ENCODE data around the gene TGFA. TPM values are rescaled to one million over a fixed set of nuclear protein-coding genes. Genes with fewer than 3 reads are reported as not detected.
A peak's percentile ranks its signal among the peaks of the same experiment; 100 is the strongest.

Gene TGFA
- total RNA-seq: 10 to 100 TPM in 3 of 6 donors, 1 to 10 TPM in 3; 4.2 to 19.6 (median 10.7) TPM

GRCh38 chr2:70553584-70554337, at the start of gene TGFA:
TGFA (minus strand) TSS chr2:70553826; CDS start chr2:70553767, 59 bp downstream.
- no peaks in the 10 kb centered on the region for H3K27me3 ChIP-seq
- no peak for TF ChIP-seq EP300 (IDR thresholded peaks at IDR 0.05)
- peak; percentile 79 to 92 (median 86) for TF ChIP-seq CTCF (IDR thresholded peaks at IDR 0.05)
- TF ChIP-seq POLR2A (IDR thresholded peaks at IDR 0.05): peak in 2 of 4 donors; percentile 49 to 58
- peak; percentile 40 to 66 for TF ChIP-seq POLR2AphosphoS5 (IDR thresholded peaks at IDR 0.05)
- DNase-seq: peak; percentile 90 to 96
- 0 to 2% methylated on average over 6 to 9 of the region's 88 CpGs for WGBS, 2 donors
- no peaks in the 10 kb centered on the region for H3K9me3 ChIP-seq
- H3K4me3 ChIP-seq: peak within 1 kb of the TSS; percentile 40 to 67 (median 63)
- peak within 1 kb of the TSS; percentile 78 to 88 (median 80) for H3K27ac ChIP-seq
- ATAC-seq (ENCODE audit: low FRiP score in 2 of 2): peak; percentile 92 to 94
- no peaks in the 10 kb centered on the region for H3K36me3 ChIP-seq
- H3K4me1 ChIP-seq: peaks cover 12 to 26% (median 22%) of the 10 kb centered on the region in 4 donors

- Histone ChIP-seq H3K27me3 (no peaks in the 10 kb centered on the region), H3K27ac (no peak overlapping the region), H3K4me3 (no peak overlapping the region), H3K9me3 (peaks cover 0 to 5% (median 2%) of the 10 kb centered on the region in 4 donors), H3K36me3 (no peaks in the 10 kb centered on the region), H3K4me1 (no peaks in the 10 kb centered on the region)
- ATAC-seq (ENCODE audit: low FRiP score in 2 of 2) (no peak), DNase-seq (no peak)
- no peak for TF ChIP-seq EP300 (IDR thresholded peaks at IDR 0.05)
- TF ChIP-seq POLR2AphosphoS5 (IDR thresholded peaks at IDR 0.05): no peak
- no peak for TF ChIP-seq CTCF (IDR thresholded peaks at IDR 0.05)
- no peak for TF ChIP-seq POLR2A (IDR thresholded peaks at IDR 0.05)
These were observed 49.4 kb upstream of the TGFA start for GRCh38 chr2:70603066-70603465.

- WGBS, 2 donors: 64 to 78% methylated on average over 1 of the region's 1 CpG
- no peak overlapping the region for H3K27ac ChIP-seq
- no peak for ATAC-seq (ENCODE audit: low FRiP score in 2 of 2)
These were observed 44.6 kb upstream of the TGFA start for GRCh38 chr2:70598197-70598596.

GRCh38 chr2:70596739-70597138, 43.1 kb upstream of the TGFA start:
- Histone ChIP-seq H3K27me3 (no peaks in the 10 kb centered on the region), H3K4me1 (no peaks in the 10 kb centered on the region), H3K9me3 (peaks cover 0 to 7% (median 2%) of the 10 kb centered on the region in 4 donors), H3K27ac (no peak overlapping the region), H3K36me3 (no peaks in the 10 kb centered on the region), H3K4me3 (no peak overlapping the region)
- ATAC-seq (ENCODE audit: low FRiP score in 2 of 2) (peak in 1 of 2 donors; percentile 26), DNase-seq (no peak)
- 45 to 52% methylated on average over 7 of the region's 7 CpGs for WGBS, 2 donors
- TF ChIP-seq POLR2AphosphoS5 (IDR thresholded peaks at IDR 0.05): no peak
- no peak for TF ChIP-seq EP300 (IDR thresholded peaks at IDR 0.05)
- no peak for TF ChIP-seq CTCF (IDR thresholded peaks at IDR 0.05)
- no peak for TF ChIP-seq POLR2A (IDR thresholded peaks at IDR 0.05)

More at GRCh38 chr2:70598197-70598596, 44.6 kb upstream of the TGFA start:
- Histone ChIP-seq H3K27me3 (no peaks in the 10 kb centered on the region), H3K4me1 (no peaks in the 10 kb centered on the region), H3K9me3 (peaks cover 0 to 7% (median 2%) of the 10 kb centered on the region in 4 donors), H3K36me3 (no peaks in the 10 kb centered on the region), H3K4me3 (no peak overlapping the region)
- TF ChIP-seq POLR2AphosphoS5 (IDR thresholded peaks at IDR 0.05) (no peak), CTCF (IDR thresholded peaks at IDR 0.05) (no peak), EP300 (IDR thresholded peaks at IDR 0.05) (no peak), POLR2A (IDR thresholded peaks at IDR 0.05) (no peak)
- no peak for DNase-seq

Measured in upper lobe of left lung (tissue), 6 donors.